HEK293 (cell line): ENCODE results near the gene PLOD2.

Experiments
- CTCF ChIA-PET: fragments of 350-600 bp; formaldehyde crosslinking; extraction: SDS; loops from one replicate; lab custom pipeline; 2021; ENCODE audit warnings: antibody characterized with exemption; lab: Yijun Ruan, JAX
- POLR2A ChIA-PET: fragments of 300-600 bp; formaldehyde crosslinking; extraction: SDS; loops from one replicate; lab custom pipeline; 2020; ENCODE audit warnings: antibody characterized with exemption, inconsistent platforms; lab: Yijun Ruan, JAX
- H3K27ac ChIP-seq: fragments of 200-500 bp; sonication (Bioruptor generic); 2 replicates; pipeline ENCODE4 v1.5.1; 2014; ENCODE audit warnings: low read depth, low read length, control low read depth, inconsistent platforms; ENCODE audit errors: extremely low read depth
- H3K36me3 ChIP-seq, 2 experiments: fragments of 200-500 bp in 1 of 2; sonication (Bioruptor generic) in 1 of 2; 1 replicate in 1 of 2; 2 replicates in 1 of 2; pipeline ENCODE4 v1.5.1; 2014 to 2017; ENCODE audit warnings: inconsistent platforms in 2 of 2, low read length in 2 of 2; ENCODE audit not compliant: control insufficient read depth in 2 of 2, insufficient read depth in 1 of 2
- H3K4me1 ChIP-seq: fragments of 200-500 bp; sonication (Bioruptor generic); 2 replicates; pipeline ENCODE4 v1.5.1; 2014; ENCODE audit warnings: mild to moderate bottlenecking, low read length, inconsistent platforms; ENCODE audit not compliant: control insufficient read depth, insufficient read depth
- H3K4me3 ChIP-seq: 2 replicates; pipeline ENCODE4 v1.5.1; 2011; ENCODE audit warnings: low read depth, mild to moderate bottlenecking, control low read depth, low read length, moderate library complexity
- H3K9me3 ChIP-seq: fragments of 200-500 bp; sonication (Bioruptor generic); 2 replicates; pipeline ENCODE4 v1.5.1; 2014; ENCODE audit warnings: low read depth, low read length, inconsistent platforms; ENCODE audit not compliant: control insufficient read depth, insufficient read depth
- BCL11A ChIP-seq: fragments of 450-650 bp; formaldehyde crosslinking; IDR thresholded peaks from 2 replicates; pipeline ENCODE4 v1.5.1; 2016; ENCODE audit warnings: low read depth, missing biosample characterization, missing genetic modification characterization
- SCRT2 ChIP-seq: fragments of 450-650 bp; formaldehyde crosslinking; IDR thresholded peaks from 2 replicates; pipeline ENCODE4 v1.5.1; 2016; ENCODE audit warnings: missing biosample characterization, missing genetic modification characterization
- TCF7L2 ChIP-seq: IDR thresholded peaks from 2 replicates; pipeline ENCODE4 v1.6.1; 2011; ENCODE audit warnings: low read depth, mild to moderate bottlenecking, inconsistent platforms, low read length, moderate library complexity, borderline replicate concordance
- TSHZ1 ChIP-seq: fragments of 450-650 bp; formaldehyde crosslinking; IDR thresholded peaks from 2 replicates; pipeline ENCODE4 v1.5.1; 2016; ENCODE audit warnings: missing biosample characterization, missing genetic modification characterization, borderline replicate concordance
- WT1 ChIP-seq: fragments of 450-650 bp; formaldehyde crosslinking; IDR thresholded peaks from 2 replicates; pipeline ENCODE4 v1.5.1; 2016; ENCODE audit warnings: missing biosample characterization, missing genetic modification characterization
- ZBTB20 ChIP-seq: fragments of 450-650 bp; formaldehyde crosslinking; IDR thresholded peaks from 2 replicates; pipeline ENCODE4 v1.5.1; 2016; ENCODE audit warnings: missing biosample characterization, missing genetic modification characterization
- ZFP41 ChIP-seq: fragments of 450-650 bp; formaldehyde crosslinking; IDR thresholded peaks from 2 replicates; pipeline ENCODE4 v1.5.1; 2016; ENCODE audit warnings: missing biosample characterization, missing genetic modification characterization, borderline replicate concordance
- ZFP69B ChIP-seq: fragments of 450-650 bp; formaldehyde crosslinking; IDR thresholded peaks from 2 replicates; pipeline ENCODE4 v1.5.1; 2016; ENCODE audit warnings: missing biosample characterization, missing genetic modification characterization
- ZIC2 ChIP-seq: fragments of 450-650 bp; formaldehyde crosslinking; IDR thresholded peaks from 2 replicates; pipeline ENCODE4 v1.5.1; 2016; ENCODE audit warnings: missing biosample characterization, missing genetic modification characterization
- ZNF18 ChIP-seq: fragments of 450-650 bp; formaldehyde crosslinking; IDR thresholded peaks from 2 replicates; pipeline ENCODE4 v1.5.1; 2016; ENCODE audit warnings: missing biosample characterization, missing genetic modification characterization
- ZNF184 ChIP-seq: fragments of 450-650 bp; IDR thresholded peaks from 2 replicates; pipeline ENCODE4 v1.5.1; 2018; ENCODE audit warnings: missing biosample characterization, mild to moderate bottlenecking, missing genetic modification characterization
- ZNF266 ChIP-seq: fragments of 450-650 bp; formaldehyde crosslinking; IDR thresholded peaks from 2 replicates; pipeline ENCODE4 v1.5.1; 2016; ENCODE audit warnings: missing biosample characterization, missing genetic modification characterization, low read depth
- ZNF280C ChIP-seq: fragments of 450-650 bp; formaldehyde crosslinking; IDR thresholded peaks from 2 replicates; pipeline ENCODE4 v1.5.1; 2016; ENCODE audit warnings: missing biosample characterization, missing genetic modification characterization
- ZNF341 ChIP-seq: fragments of 450-650 bp; formaldehyde crosslinking; IDR thresholded peaks from 2 replicates; pipeline ENCODE4; 2016; ENCODE audit warnings: low read depth, missing biosample characterization, missing genetic modification characterization
- ZNF37A ChIP-seq: fragments of 450-650 bp; IDR thresholded peaks from 2 replicates; pipeline ENCODE4 v1.5.1; 2018; ENCODE audit warnings: missing biosample characterization, missing genetic modification characterization
- ZNF398 ChIP-seq: fragments of 450-650 bp; formaldehyde crosslinking; IDR thresholded peaks from 2 replicates; pipeline ENCODE4 v1.5.1; 2017; ENCODE audit warnings: missing biosample characterization, missing genetic modification characterization
- ZNF423 ChIP-seq: fragments of 450-650 bp; formaldehyde crosslinking; IDR thresholded peaks from 2 replicates; pipeline ENCODE4 v1.5.1; 2016; ENCODE audit warnings: missing biosample characterization, missing genetic modification characterization
- ZNF426 ChIP-seq: fragments of 450-650 bp; formaldehyde crosslinking; IDR thresholded peaks from 2 replicates; pipeline ENCODE4 v1.5.1; 2017; ENCODE audit warnings: missing biosample characterization, missing genetic modification characterization, mild to moderate bottlenecking, inconsistent platforms, moderate library complexity
- ZNF521 ChIP-seq: fragments of 450-650 bp; formaldehyde crosslinking; IDR thresholded peaks from 2 replicates; pipeline ENCODE4 v1.5.1; 2017; ENCODE audit warnings: missing biosample characterization, mild to moderate bottlenecking, missing genetic modification characterization
- ZNF530 ChIP-seq: fragments of 450-650 bp; formaldehyde crosslinking; IDR thresholded peaks from 2 replicates; pipeline ENCODE4 v1.5.1; 2016; ENCODE audit warnings: low read depth, missing biosample characterization, missing genetic modification characterization
- ZNF555 ChIP-seq: fragments of 450-650 bp; formaldehyde crosslinking; conservative IDR thresholded peaks from 2 replicates; pipeline ENCODE4 v1.5.1; 2017; ENCODE audit warnings: missing biosample characterization, mild to moderate bottlenecking, missing genetic modification characterization, inconsistent platforms
- ZNF558 ChIP-seq: fragments of 450-650 bp; formaldehyde crosslinking; IDR thresholded peaks from 2 replicates; pipeline ENCODE4 v1.5.1; 2016; ENCODE audit warnings: missing biosample characterization, missing genetic modification characterization
- ZNF596 ChIP-seq: fragments of 450-650 bp; IDR thresholded peaks from 2 replicates; pipeline ENCODE4 v1.5.0; 2018; ENCODE audit warnings: missing biosample characterization, mild to moderate bottlenecking, missing genetic modification characterization, moderate library complexity
- ZNF600 ChIP-seq: fragments of 450-650 bp; formaldehyde crosslinking; IDR thresholded peaks from 2 replicates; pipeline ENCODE4 v1.5.1; 2016; ENCODE audit warnings: missing biosample characterization, missing genetic modification characterization
- ZNF658 ChIP-seq: fragments of 450-650 bp; formaldehyde crosslinking; IDR thresholded peaks from 2 replicates; pipeline ENCODE4; 2016; ENCODE audit warnings: missing biosample characterization, missing genetic modification characterization
- ZNF707 ChIP-seq: fragments of 450-650 bp; formaldehyde crosslinking; IDR thresholded peaks from 2 replicates; pipeline ENCODE4 v1.5.1; 2016; ENCODE audit warnings: missing biosample characterization, missing genetic modification characterization
- ZNF776 ChIP-seq: fragments of 450-650 bp; formaldehyde crosslinking; IDR thresholded peaks from 2 replicates; pipeline ENCODE4 v1.5.0; 2017; ENCODE audit warnings: missing biosample characterization, missing genetic modification characterization, borderline replicate concordance
- ZNF792 ChIP-seq: fragments of 450-650 bp; formaldehyde crosslinking; IDR thresholded peaks from 2 replicates; pipeline ENCODE4 v1.5.1; 2016; ENCODE audit warnings: missing biosample characterization, missing genetic modification characterization

The PLOD2 gene

GRCh38 chr3:146036281-146036680 is 124.7 kb downstream of the PLOD2 start:
- Histone ChIP-seq H3K4me1 (no peaks in the 10 kb centered on the region), H3K27ac (no peak overlapping the region), H3K36me3 (no peaks in the 10 kb centered on the region), H3K9me3 (no peaks in the 10 kb centered on the region), H3K4me3 (no peak overlapping the region)
- no peak for TF ChIP-seq BCL11A
- no peak for TF ChIP-seq TCF7L2
- TF ChIP-seq TSHZ1 (tag by site-specific recombination), result no peak
- no peak for TF ChIP-seq WT1 (tag by site-specific recombination)
- TF ChIP-seq ZNF341, result no peak
- no peak for TF ChIP-seq ZNF530 (tag by site-specific recombination)
- TF ChIP-seq ZNF658 (tag by site-specific recombination), result no peak
- no peak for TF ChIP-seq ZNF266 (tag by site-specific recombination)
- TF ChIP-seq ZNF555, result no peak
- no peak for TF ChIP-seq SCRT2 (tag by site-specific recombination)
- TF ChIP-seq ZNF18 (tag by site-specific recombination), result no peak
- no peak for TF ChIP-seq ZNF37A
- TF ChIP-seq ZFP69B, result no peak
- no peak for TF ChIP-seq ZIC2
- no peak for TF ChIP-seq ZNF776 (tag by site-specific recombination)
- ChIA-PET POLR2A (no interaction called here), CTCF (no interaction called here)

- CTCF ChIA-PET, result no interaction called here
- Histone ChIP-seq H3K4me3 (no peak overlapping the region), H3K9me3 (no peaks in the 10 kb centered on the region), H3K4me1 (no peaks in the 10 kb centered on the region), H3K27ac (no peak overlapping the region), H3K36me3 (no peaks in the 10 kb centered on the region)
- POLR2A ChIA-PET, result no interaction called here
- TF ChIP-seq ZNF184 (tag by site-specific recombination) (no peak), ZBTB20 (tag by site-specific recombination) (no peak), ZNF398 (tag by site-specific recombination) (no peak), ZNF558 (tag by site-specific recombination) (no peak), ZNF426 (no peak), ZNF521 (no peak), ZNF707 (tag by site-specific recombination) (no peak), ZNF423 (no peak), ZNF280C (no peak), ZNF600 (tag by site-specific recombination) (no peak), ZNF596 (tag by site-specific recombination) (no peak), ZFP41 (tag by site-specific recombination) (no peak), ZNF792 (tag by site-specific recombination) (no peak)
These were observed 125.6 kb downstream of the PLOD2 start for GRCh38 chr3:146035366-146035765.
